Omental fat pad (tissue), 4 donors: ENCODE measurements around the gene CTNNAL1. TPM values are rescaled to one million over a fixed set of nuclear protein-coding genes. Genes with fewer than 3 reads are reported as not detected.

ENCODE experiments used
- ATAC-seq: fragments of 150-250 bp; one replicate; pipeline ENCODE4 v1.9.1; 2016; ENCODE audit warnings: mild to moderate bottlenecking, moderate library complexity; ENCODE audit not compliant: low FRiP score
- DNase-seq: peaks from one replicate; pipeline ENCODE4 v3.0.0-alpha.2; 2019; ENCODE audit warnings: low spot score
- total RNA-seq, 4 donors: library from RNA; depleted of rRNA; stranded (reverse); fragments of >200 nt; gene quantifications; one replicate each; pipeline ENCODE4 v1.1.0, GENCODE V29; 2016
- TF ChIP-seq, protein P1 (sequence below), 3 donors: fragments of 450-650 bp; IDR thresholded peaks; one replicate each; pipeline ENCODE4 v1.5.1; 2016 to 2017; ENCODE audit warnings: antibody characterized with exemption in 3 of 3, mild to moderate bottlenecking in 3 of 3, moderate library complexity in 2 of 3

Gene CTNNAL1
- total RNA-seq, 4 donors from 2014 or later = 34.5 to 57.3 (median 46.5) TPM

DNA sequence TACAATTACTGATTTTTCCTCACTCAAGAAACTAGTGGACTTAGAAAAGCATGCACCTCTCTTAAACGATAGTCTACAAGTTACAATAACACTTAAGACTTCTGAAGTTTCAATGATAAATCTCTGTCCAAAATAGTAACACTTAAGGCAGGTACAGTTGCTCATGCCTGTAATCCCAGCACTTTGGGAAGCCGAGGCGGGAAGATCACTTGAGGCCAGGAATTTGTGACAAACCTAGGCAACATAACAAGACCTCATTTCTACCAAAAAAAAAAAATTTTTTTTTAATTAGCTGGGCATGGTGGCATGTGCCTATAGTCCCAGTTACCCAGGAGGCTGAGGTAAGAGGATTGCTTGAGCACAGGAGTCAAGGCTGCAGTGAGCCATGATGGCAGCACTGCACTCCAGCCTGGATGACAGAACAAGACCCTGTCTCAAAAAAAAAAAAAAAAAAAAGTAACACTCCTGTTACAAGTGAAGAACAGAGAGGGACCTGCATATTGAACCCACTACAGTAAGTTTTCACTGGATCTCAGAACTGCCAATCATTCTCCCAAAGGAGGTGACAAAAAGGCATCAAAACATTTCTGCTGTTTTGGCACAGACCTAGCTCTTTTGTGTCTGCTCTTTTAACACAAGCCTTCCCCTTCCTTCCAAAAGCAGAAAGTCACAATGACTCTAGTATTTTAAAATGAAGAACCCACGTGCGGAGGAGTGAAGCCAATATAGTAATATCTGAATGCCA is 75.6 kb downstream of the CTNNAL1 start:
- TF ChIP-seq, protein P1, sequence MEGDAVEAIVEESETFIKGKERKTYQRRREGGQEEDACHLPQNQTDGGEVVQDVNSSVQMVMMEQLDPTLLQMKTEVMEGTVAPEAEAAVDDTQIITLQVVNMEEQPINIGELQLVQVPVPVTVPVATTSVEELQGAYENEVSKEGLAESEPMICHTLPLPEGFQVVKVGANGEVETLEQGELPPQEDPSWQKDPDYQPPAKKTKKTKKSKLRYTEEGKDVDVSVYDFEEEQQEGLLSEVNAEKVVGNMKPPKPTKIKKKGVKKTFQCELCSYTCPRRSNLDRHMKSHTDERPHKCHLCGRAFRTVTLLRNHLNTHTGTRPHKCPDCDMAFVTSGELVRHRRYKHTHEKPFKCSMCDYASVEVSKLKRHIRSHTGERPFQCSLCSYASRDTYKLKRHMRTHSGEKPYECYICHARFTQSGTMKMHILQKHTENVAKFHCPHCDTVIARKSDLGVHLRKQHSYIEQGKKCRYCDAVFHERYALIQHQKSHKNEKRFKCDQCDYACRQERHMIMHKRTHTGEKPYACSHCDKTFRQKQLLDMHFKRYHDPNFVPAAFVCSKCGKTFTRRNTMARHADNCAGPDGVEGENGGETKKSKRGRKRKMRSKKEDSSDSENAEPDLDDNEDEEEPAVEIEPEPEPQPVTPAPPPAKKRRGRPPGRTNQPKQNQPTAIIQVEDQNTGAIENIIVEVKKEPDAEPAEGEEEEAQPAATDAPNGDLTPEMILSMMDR (IDR thresholded peaks at IDR 0.05) = no peak
- ATAC-seq (no peak), DNase-seq (no peak)

DNA sequence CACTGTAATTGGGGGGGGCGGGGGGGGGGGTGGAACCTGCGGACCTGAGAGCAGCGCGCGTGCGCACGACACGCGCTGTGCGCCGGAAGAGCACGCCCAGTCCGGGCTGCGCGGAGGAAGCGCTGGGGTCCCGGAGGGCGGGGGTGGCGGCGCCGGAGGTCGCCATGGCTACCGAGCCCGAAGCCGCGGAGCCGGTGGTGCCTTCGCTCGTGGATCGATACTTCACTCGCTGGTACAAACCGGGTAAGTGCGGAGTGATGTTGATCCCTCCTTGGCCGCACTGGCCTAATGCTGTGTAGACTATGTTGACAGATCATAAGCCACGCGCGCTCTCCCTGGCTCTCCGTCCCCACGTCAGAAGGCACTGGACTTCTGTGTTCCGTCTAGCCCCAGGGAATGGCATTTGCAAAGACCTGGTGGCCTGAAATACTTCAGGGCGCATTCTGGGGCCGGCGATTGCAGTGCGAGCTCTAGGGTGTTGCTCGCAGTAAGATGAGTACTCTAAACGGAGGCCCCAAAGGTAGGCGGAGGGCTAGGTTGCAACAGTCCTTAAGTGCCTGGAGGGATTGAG is 78.9 kb downstream of the CTNNAL1 start, which contains the start of gene ABITRAM:
ABITRAM (plus strand) TSS at position 78 of the 571 bp plus-strand sequence; CDS start at position 165, 87 bp downstream.
- DNase-seq (no peak), ATAC-seq (peak; percentile 92)
- TF ChIP-seq, protein P1 (IDR thresholded peaks at IDR 0.05) = no peak

DNA sequence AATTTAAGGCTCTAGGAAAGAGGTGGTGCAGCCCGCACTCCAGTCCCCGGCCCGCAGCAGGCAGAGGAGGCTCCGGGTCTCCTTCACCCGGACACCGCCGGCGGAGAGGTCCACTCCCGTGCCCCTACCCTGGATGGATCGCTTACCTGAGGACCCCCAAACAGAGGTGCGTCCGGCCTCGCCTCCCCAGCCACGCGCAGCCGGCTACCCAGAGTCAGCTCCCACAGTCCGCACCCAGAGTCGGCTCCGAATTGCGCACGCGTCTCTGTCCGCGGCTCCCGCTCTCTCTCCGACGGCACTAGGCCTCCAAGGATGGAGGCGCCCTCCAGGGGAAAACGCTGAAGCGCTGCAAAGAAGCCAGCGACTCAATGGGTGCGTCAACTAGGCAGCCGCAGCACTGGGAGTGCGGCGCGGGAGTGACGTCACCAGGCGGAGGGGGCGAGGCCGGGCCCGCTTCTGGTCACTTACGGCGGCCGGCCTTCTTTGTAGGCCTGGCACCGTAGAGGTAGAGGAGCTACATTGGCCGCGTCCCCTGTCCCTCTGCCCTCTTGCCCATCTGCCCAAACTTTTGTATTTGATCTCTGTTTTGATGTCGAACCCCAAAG is 79.5 kb downstream of the CTNNAL1 start, which contains the start of gene ELP1:
ELP1 (minus strand) TSS at position 407 of the 605 bp plus-strand sequence. CDS start 2,978 bp downstream, outside the sequence.
- TF ChIP-seq, protein P1 (IDR thresholded peaks at IDR 0.05) = no peak
- peak; percentile 92 for ATAC-seq

DNA sequence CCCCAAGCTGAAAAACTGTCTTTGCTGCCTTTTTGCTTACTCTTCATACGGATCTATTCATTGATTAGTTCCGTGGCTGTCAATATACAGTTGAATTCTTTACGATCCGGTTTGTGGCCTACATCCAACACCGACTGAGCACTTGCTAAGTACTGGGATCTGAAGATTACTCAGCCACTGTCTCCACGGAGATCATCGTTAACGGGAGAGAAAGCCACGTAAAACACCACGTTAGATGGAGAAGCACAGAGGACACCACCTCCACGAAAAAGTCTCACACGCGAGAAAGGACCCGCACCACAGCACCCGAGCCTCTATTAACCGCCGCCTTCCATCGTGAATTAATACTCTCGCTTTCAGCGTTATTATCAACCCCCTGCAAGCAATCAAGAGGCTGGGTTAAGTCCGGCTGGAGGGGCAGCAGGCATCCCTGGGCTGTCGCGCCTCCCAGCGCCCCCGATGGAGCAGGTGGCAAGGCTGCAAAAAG is 80.0 kb downstream of the CTNNAL1 start:
- DNase-seq = no peak
- no peak for ATAC-seq
- TF ChIP-seq, protein P1 (IDR thresholded peaks at IDR 0.05) = no peak

More for the DNA sequence above, 79.5 kb downstream of the CTNNAL1 start, which contains the start of gene ELP1:
- DNase-seq = peak; percentile 77

DNA sequence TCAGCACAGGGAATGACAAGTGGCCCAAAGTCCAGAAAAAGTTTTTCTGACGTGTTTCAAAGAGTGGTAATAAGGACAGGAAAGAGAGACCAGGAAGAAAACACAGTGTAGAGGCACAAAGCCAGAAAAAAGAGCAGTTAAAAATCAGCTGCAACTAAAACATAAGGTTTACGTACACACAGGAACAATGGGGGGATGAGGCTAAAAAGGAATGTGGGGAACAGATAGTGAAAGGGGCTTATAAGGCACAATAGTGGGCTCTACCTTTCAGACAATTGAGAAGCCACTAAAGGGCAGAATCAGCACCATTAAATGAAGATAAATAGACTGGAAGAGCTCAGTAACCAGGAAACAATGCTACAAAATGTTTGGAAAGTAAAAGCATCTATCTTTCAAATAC is 84.9 kb downstream of the CTNNAL1 start:
- ATAC-seq (no peak), DNase-seq (no peak)
- TF ChIP-seq, protein P1 (IDR thresholded peaks at IDR 0.05) = no peak

DNA sequence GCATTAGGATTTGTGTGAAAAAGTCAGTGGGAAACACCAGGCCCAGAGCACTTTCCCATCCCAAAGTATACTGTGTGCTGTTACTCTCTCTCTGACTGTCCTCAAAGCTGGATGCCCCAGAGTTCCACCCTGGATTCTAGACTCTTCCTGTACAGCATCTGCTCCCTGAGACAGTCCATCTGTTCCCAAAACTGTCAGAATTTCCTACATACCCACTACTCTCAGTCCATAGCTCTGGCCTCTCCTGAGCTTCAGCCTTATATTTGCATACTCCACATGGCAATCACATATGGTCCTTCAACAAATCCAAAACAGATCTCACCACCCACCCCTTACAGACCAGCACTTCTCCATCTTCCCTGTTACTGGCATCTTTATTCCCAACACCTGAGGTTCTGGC is 88.8 kb downstream of the CTNNAL1 start:
- DNase-seq = no peak
- TF ChIP-seq, protein P1 (IDR thresholded peaks at IDR 0.05) = no peak
- no peak for ATAC-seq
